Psoas muscle (tissue), 8 donors: Measurements from ENCODE around the gene RASA3. TPM values are rescaled to one million over a fixed set of nuclear protein-coding genes. Genes with fewer than 3 reads are reported as not detected.

Source experiments
- ATAC-seq, 4 donors: fragments of 200-7000 bp; cut with Tn5 transposase; one replicate each; pipeline ENCODE4 v1.9.1; 2020; ENCODE audit warnings: moderate library complexity in 3 of 4, mild to moderate bottlenecking in 2 of 4
- DNase-seq, 2 donors: peaks; one replicate each; pipeline ENCODE4 v3.0.0-alpha.2; 2020
- H3K27ac ChIP-seq: fragments of 200-600 bp; one replicate; pipeline ENCODE4 v1.8.0; 2022
- H3K27me3 ChIP-seq, 3 donors: fragments of 200-600 bp in 1 of 3; one replicate each; pipeline versions ENCODE4 v1.6.1 to v1.8.0; 2013 to 2022; ENCODE audit warnings: low read length in 2 of 3, mild to moderate bottlenecking in 2 of 3, moderate library complexity in 1 of 3; ENCODE audit not compliant: insufficient read depth in 3 of 3
- H3K36me3 ChIP-seq, 2 donors: fragments of 200-600 bp in 1 of 2; one replicate each; pipeline versions ENCODE4 v1.6.1 to v1.8.0; 2013 to 2022; ENCODE audit warnings: low read depth in 1 of 2, mild to moderate bottlenecking in 1 of 2, moderate library complexity in 1 of 2; ENCODE audit not compliant: insufficient read depth in 1 of 2
- H3K4me1 ChIP-seq: fragments of 200-600 bp; one replicate; pipeline ENCODE4 v1.8.0; 2022
- H3K4me3 ChIP-seq: fragments of 200-600 bp; one replicate; pipeline ENCODE4 v1.8.0; 2022; ENCODE audit warnings: mild to moderate bottlenecking
- H3K9me3 ChIP-seq: fragments of 200-600 bp; one replicate; pipeline ENCODE4 v1.8.0; 2022
- WGBS, 3 donors: extraction: QIAGEN DNeasy Blood & Tissue Kit; methylation state at CpG; one replicate each; pipeline versions ENCODE4 v1.1.6 to v1.1.7; 2013; 5-methylcytosine and 5-hydroxymethylcytosine counted together
- intact Hi-C, 2 donors: fragments of 100-400 bp; cut with DNase I; formaldehyde crosslinking; loops; one replicate each; pipeline versions ENCODE4 v1.11.0 to v1.14.2; 2022
- polyA plus RNA-seq, 3 donors: library from polyadenylated mRNA; stranded (reverse); fragments of 200-250 nt; gene quantifications; one replicate each; pipeline ENCODE4 v1.2.3, GENCODE V29; 2013
- total RNA-seq, 4 donors: library from RNA; stranded (reverse); fragmentation: NEBNext Ultra II Directional in 2 of 4; extraction: Animal tissue kit (Norgen Biotek cat#: 25700) in 2 of 4; gene quantifications; one replicate each; pipeline versions ENCODE4 v1.2.1 to v1.2.4, GENCODE V29; 2021 to 2023
- TF ChIP-seq, protein P1 (sequence below): fragments of 200-600 bp; IDR thresholded peaks from one replicate; pipeline ENCODE4 v1.8.0; 2022; ENCODE audit warnings: antibody characterized with exemption
- donor health status: healthy with polysubstance abuse.
- donor health status: DM: no; HTN: no; CAD: no; lungs with moderate emphysema.
- donor health status: Bipolar disorder and iron deficiency.
- donor health status: healthy.
- donor health status: DM: yes; HTN: yes; CAD: no.
- donor health status: DM: no; HTN: no; CAD: no.
- donor health status: DM: no; HTN: no; CAD: no.
- donor health status: DM: yes; HTN: yes; CAD: no.

The RASA3 gene
- total and polyA plus RNA-seq, 7 donors: 4.8 to 24.4 (median 13.1) TPM

DNA sequence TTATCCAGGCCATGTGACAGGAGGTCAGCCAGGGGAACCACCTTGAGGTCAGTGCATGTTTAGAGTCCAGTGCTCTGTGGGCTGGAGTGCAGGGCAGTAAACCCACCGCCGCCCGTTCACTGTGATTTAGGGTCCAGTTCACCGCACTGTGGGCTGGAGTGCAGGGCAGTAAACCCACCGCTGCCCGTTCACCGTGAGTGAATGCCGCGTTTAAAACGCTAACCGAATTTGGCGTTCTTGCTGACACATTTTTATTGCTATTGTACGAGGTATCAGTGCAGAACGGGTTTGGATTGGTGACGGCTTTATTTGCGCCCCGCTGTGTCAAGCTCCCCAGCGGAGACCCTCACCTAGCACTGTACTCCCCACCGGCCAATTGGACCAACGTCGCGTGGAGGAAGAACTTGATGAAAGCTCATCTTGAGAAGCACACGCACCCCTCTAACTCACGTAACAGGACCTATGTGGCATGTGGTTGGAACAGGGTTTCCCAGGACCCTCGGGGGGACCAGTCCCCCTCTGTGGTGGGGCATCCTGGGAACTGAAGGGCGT is 186.5 kb downstream of the RASA3 start:
- Histone ChIP-seq H3K27me3 (peaks cover 0 to 4% (median 0%) of the 10 kb centered on the region in 3 donors), H3K4me3 (no peak overlapping the region), H3K9me3 (no peaks in the 10 kb centered on the region), H3K4me1 (peaks cover 4% of the 10 kb centered on the region), H3K36me3 (no peaks in the 10 kb centered on the region), H3K27ac (no peak overlapping the region)
- TF ChIP-seq, protein P1, sequence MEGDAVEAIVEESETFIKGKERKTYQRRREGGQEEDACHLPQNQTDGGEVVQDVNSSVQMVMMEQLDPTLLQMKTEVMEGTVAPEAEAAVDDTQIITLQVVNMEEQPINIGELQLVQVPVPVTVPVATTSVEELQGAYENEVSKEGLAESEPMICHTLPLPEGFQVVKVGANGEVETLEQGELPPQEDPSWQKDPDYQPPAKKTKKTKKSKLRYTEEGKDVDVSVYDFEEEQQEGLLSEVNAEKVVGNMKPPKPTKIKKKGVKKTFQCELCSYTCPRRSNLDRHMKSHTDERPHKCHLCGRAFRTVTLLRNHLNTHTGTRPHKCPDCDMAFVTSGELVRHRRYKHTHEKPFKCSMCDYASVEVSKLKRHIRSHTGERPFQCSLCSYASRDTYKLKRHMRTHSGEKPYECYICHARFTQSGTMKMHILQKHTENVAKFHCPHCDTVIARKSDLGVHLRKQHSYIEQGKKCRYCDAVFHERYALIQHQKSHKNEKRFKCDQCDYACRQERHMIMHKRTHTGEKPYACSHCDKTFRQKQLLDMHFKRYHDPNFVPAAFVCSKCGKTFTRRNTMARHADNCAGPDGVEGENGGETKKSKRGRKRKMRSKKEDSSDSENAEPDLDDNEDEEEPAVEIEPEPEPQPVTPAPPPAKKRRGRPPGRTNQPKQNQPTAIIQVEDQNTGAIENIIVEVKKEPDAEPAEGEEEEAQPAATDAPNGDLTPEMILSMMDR: no peak
- intact Hi-C loops: loop anchor here in 1 of 2 donors (2.0 to 5.0 kb wide), 2 partner anchors 84 to 129 kb away; partner anchors contain the start of gene GAS6
- ATAC-seq (no peak), DNase-seq (peak; percentile 5 to 48)
- WGBS, 3 donors: 87 to 93% (median 93%) methylated on average over 26 of the region's 26 CpGs

DNA sequence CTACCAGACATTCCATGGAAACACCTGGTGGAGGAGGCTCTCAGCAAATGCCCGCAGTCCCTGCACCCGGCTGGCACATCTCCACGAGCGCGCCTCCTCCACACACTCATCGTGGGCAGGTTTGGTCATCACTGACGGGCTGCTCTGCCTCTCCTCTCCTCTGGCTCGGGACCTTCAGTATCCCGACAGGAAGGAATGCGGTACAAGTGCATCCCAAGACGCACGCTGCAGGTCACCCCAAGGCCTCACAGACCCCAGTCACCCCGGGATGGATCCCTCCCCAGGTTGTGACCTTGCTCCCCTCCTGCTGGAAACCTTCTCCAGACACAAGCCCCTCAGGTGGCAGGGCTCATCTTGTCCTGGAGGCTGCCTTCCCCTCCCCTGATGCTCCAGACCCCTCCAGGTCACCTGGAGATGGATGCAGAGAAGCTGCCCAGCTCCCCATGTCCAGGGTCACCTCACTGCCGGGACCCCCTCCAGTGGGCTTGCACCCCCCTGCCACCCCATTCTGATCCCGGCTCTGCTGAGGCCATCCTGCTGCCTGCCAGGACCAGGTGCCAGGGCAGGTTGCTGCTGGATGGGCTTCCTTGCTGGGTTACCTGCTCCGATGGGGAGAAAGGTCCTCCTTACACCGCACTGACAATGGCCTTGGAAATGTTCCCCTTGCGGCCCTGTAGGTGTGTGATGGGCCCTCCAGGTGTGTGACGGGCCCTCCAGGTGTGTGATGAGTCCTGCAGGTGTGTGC is 188.4 kb downstream of the RASA3 start:
- DNase-seq: peak in 1 of 2 donors; percentile 49
- intact Hi-C loops: loop anchor here in 1 of 2 donors (2.0 kb wide), 1 partner anchor 127 kb away; no protein-coding TSS in a partner anchor

DNA sequence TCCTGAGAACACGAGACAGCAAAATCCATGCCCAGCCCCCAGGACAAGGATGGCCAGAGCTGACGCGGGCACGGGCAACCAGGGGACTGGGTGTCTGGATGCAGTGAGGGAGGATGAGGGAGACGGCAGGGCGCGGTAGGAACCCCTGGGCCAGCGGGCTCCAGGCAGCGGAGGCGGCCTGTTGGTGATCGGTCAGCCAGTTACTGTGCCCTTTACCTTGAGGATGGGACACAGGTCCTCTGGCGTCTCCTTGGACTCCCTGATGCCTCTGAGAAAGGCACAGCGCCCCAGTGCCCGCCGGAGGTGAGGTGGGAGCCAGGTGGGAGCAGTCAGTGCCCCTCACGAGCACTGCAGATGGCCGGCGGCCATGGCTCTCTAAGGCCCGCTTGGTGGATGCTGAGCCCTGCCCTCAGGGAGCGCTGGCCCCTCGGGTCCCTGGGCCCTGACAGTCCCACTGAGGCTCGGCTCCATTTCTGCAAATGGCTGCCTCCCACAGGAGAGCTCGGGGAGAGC is 189.8 kb downstream of the RASA3 start:
- WGBS, 3 donors: 90 to 91% (median 91%) methylated on average over 23 of the region's 23 CpGs
- TF ChIP-seq, protein P1: no peak
- H3K9me3 ChIP-seq: no peaks in the 10 kb centered on the region
- ATAC-seq: no peak
- no peak overlapping the region for H3K4me3 ChIP-seq
- no peaks in the 10 kb centered on the region for H3K36me3 ChIP-seq
- no peak overlapping the region for H3K27ac ChIP-seq
- H3K27me3 ChIP-seq: peaks cover 0 to 25% (median 0%) of the 10 kb centered on the region in 3 donors
- peak in 1 of 2 donors; percentile 46 for DNase-seq
- H3K4me1 ChIP-seq: no peaks in the 10 kb centered on the region
- intact Hi-C loops: no loop called here

More for the DNA sequence above, 188.4 kb downstream of the RASA3 start:
- Histone ChIP-seq H3K4me3 (no peak overlapping the region), H3K27me3 (peaks cover 0 to 16% (median 0%) of the 10 kb centered on the region in 3 donors), H3K27ac (no peak overlapping the region), H3K36me3 (no peaks in the 10 kb centered on the region), H3K9me3 (no peaks in the 10 kb centered on the region), H3K4me1 (no peaks in the 10 kb centered on the region)
- TF ChIP-seq, protein P1: no peak
- 89 to 90% (median 90%) methylated on average over 19 of the region's 19 CpGs for WGBS, 3 donors
- no peak for ATAC-seq

- Histone ChIP-seq H3K9me3 (no peaks in the 10 kb centered on the region), H3K4me3 (no peak overlapping the region), H3K36me3 (no peaks in the 10 kb centered on the region), H3K27me3 (peaks cover 0 to 25% (median 0%) of the 10 kb centered on the region in 3 donors), H3K4me1 (no peaks in the 10 kb centered on the region), H3K27ac (no peak overlapping the region)
- ATAC-seq: no peak
- intact Hi-C loops: no loop called here
- TF ChIP-seq, protein P1: no peak
- WGBS, 3 donors: 77 to 88% (median 82%) methylated on average over 16 of the region's 16 CpGs
- peak in 1 of 2 donors; percentile 42 for DNase-seq
Observed at GRCh38 chr13:113941571-113942191, 190.7 kb downstream of the RASA3 start.
